Measurements from ENCODE around the gene NUDT11.

DNA sequence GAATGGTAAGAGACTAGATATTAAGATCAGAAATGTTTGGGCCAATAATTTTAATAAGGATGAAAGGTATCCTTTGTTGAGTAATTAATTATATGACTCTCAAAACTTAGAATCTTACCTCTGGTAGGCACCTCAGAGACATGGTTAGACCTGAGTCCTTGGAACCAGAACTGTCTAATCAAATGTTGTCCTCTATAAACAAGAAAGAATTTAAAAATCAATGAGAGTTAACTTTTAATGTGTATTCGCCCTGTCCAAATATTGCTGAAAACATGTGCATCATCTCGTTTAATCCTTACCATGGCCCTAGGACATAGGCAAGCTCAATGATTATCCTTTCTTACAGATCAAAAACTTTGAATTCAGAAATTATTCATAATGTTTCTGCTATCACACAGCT is 24.0 kb upstream of the NUDT11 start:
- TF ChIP-seq, protein P1, sequence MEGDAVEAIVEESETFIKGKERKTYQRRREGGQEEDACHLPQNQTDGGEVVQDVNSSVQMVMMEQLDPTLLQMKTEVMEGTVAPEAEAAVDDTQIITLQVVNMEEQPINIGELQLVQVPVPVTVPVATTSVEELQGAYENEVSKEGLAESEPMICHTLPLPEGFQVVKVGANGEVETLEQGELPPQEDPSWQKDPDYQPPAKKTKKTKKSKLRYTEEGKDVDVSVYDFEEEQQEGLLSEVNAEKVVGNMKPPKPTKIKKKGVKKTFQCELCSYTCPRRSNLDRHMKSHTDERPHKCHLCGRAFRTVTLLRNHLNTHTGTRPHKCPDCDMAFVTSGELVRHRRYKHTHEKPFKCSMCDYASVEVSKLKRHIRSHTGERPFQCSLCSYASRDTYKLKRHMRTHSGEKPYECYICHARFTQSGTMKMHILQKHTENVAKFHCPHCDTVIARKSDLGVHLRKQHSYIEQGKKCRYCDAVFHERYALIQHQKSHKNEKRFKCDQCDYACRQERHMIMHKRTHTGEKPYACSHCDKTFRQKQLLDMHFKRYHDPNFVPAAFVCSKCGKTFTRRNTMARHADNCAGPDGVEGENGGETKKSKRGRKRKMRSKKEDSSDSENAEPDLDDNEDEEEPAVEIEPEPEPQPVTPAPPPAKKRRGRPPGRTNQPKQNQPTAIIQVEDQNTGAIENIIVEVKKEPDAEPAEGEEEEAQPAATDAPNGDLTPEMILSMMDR (IDR thresholded peaks at IDR 0.05): no peak
- TF ChIP-seq POLR2A (IDR thresholded peaks at IDR 0.05): no peak

Measured in lower leg skin (tissue), 3 donors.